IPS-15b (cell line): ENCODE data around the gene KRT32.

ENCODE experiments used
- H3K27me3 ChIP-seq: one replicate; pipeline ENCODE4 v1.6.1; 2013; ENCODE audit warnings: low read length; ENCODE audit not compliant: control insufficient read depth, insufficient read depth
- H3K36me3 ChIP-seq: one replicate; pipeline ENCODE4 v1.6.1; 2013; ENCODE audit warnings: low read length; ENCODE audit not compliant: control insufficient read depth, insufficient read depth
- H3K4me1 ChIP-seq: one replicate; pipeline ENCODE4 v1.6.1; 2013; ENCODE audit warnings: mild to moderate bottlenecking, low read length; ENCODE audit not compliant: control insufficient read depth, insufficient read depth
- H3K4me3 ChIP-seq: one replicate; pipeline ENCODE4 v1.5.1; 2013; ENCODE audit warnings: low read depth, low read length
- H3K9ac ChIP-seq: one replicate; pipeline ENCODE4 v1.6.1; 2013; ENCODE audit warnings: low read depth, mild to moderate bottlenecking, low read length
- H3K9me3 ChIP-seq: one replicate; pipeline ENCODE4 v1.6.1; 2013; ENCODE audit warnings: mild to moderate bottlenecking, low read length; ENCODE audit not compliant: control insufficient read depth, insufficient read depth

Gene KRT32

DNA sequence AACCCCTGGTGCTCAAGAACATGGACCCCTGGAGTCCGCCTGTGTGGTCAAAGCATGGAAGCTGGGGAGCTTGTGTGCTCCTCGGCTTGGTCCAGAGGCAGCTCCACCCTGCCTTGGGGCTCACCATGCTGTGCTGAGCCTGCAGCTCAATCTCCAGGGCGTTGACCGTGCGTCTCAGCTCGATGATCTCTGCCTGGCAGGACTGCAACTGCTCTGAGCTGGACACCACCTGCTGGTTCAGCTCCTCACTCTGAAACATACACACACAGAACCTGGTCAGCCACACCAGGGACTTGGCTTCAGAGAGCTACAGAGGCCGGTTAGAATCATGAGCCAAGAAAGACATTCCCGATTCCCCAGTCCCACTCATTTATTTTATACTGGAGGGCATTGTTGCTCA lies 11.1 kb upstream of the KRT32 start:
- no peak overlapping the region for H3K4me3 ChIP-seq
- H3K4me1 ChIP-seq, result no peaks in the 10 kb centered on the region
- no peak overlapping the region for H3K9ac ChIP-seq
- no peaks in the 10 kb centered on the region for H3K27me3 ChIP-seq
- H3K9me3 ChIP-seq, result no peaks in the 10 kb centered on the region
- H3K36me3 ChIP-seq, result no peaks in the 10 kb centered on the region

DNA sequence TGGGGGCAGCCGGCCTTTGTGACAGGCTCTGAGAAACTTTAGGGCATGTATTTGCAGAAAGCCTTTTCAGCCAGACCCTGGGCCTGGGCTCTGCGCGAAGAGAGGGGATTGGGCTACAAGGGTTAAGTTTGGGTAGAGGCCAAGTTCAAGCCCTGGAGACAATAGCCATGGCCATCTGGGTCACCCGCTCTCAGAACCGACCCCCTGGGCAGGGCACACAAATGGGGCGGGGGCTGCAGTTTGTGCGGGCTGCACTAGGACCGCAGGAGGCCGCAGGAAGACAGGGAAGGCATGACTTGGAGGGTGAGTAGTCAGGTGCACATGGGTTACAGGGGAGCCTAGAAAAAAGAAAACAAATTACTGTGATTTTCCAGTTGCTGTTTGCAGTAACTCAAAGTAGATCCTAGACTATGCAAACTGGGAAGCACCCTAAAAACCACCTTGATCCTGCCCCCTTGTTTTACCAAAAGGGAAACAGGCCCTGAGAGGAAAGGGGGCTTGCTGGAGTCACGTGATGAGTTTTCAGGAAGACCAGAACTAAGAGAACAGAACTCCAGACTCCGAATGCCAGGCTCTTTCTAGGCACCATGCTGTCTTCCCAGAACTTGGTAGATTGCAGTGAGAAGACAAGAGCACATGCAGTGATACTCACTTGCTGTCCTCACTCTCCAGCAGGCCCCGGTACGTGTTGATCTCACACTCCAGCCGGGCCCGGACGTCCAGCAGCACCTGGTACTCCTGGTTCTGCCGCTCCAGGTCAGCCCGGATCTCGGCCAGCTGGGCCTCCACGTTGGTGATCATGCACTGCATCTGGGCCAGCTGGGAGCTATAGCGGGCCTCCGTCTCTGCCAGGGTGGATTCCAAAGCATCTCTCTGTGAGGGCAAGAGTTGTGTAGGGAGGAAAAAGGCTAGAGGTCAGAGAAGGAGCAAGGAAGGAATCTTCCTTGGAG lies 10.0 kb upstream of the KRT32 start:
- no peaks in the 10 kb centered on the region for H3K27me3 ChIP-seq
- no peak overlapping the region for H3K4me3 ChIP-seq
- no peaks in the 10 kb centered on the region for H3K9me3 ChIP-seq
- H3K9ac ChIP-seq, result no peak overlapping the region
- no peaks in the 10 kb centered on the region for H3K36me3 ChIP-seq
- no peaks in the 10 kb centered on the region for H3K4me1 ChIP-seq

DNA sequence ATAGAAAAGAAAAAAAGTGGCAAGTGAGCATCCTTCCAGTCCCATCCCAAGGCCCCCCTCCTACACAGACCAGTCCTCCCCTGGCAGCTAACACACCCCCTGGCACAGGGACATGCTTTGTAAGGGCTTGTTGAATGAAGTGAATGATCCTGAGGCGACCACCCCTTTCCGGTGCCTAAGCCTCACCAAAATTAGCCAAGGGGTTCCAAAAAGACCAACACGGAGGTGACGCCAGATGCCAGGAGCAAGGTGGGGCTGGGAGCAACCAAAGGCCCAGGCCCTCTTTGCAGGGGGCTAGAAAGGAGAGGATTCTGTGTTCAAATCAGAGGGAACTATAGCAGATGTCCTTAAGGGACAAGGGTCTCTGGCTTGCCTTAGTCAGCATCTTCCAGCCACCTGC lies 8.2 kb upstream of the KRT32 start:
- H3K9me3 ChIP-seq, result no peaks in the 10 kb centered on the region
- H3K36me3 ChIP-seq, result no peaks in the 10 kb centered on the region
- H3K27me3 ChIP-seq, result no peaks in the 10 kb centered on the region
- H3K9ac ChIP-seq, result no peak overlapping the region
- H3K4me1 ChIP-seq, result no peaks in the 10 kb centered on the region
- no peak overlapping the region for H3K4me3 ChIP-seq

DNA sequence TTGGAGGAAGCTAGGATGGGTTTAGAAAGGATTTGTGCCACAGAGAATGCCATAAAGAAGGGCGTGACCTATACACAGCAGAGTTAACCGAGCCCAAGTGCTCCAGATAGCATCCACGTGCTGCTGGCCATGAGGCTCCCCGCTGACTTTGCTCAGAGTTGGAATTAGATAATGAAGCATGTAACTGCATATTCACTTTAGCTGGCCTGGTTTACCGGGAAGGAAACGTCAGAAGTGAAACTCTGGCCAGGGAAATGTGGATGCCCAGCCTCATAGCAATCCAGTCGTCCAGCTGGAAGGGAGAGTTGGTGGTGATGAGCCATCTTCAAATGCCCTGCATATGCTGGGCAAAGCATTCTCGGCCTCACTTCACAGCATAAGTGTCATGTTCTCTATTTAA lies 7.7 kb upstream of the KRT32 start:
- Histone ChIP-seq H3K27me3 (no peaks in the 10 kb centered on the region), H3K9me3 (no peaks in the 10 kb centered on the region), H3K4me1 (no peaks in the 10 kb centered on the region), H3K36me3 (no peaks in the 10 kb centered on the region), H3K9ac (no peak overlapping the region), H3K4me3 (no peak overlapping the region)

DNA sequence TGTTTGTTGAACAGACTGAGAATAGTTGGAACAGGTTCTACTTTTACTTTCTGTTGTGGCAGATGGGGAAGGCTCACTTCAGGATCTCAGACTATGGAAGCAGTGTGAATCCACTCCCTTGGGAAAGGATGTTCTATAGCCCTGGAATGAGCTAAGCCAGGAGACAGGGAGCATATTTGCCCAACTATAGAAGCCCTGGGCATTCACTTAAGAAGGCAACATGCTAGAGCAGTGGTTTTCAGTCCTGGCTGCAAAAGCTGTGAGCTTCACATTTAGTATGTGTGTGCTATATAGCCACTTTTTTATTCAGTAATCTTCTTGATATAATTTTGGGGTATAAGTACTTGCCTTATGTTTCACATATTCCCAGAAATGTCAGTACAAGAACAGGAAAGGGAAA lies 1.2 kb upstream of the KRT32 start:
- H3K4me3 ChIP-seq, result no peak overlapping the region
- H3K9me3 ChIP-seq, result no peaks in the 10 kb centered on the region
- no peaks in the 10 kb centered on the region for H3K4me1 ChIP-seq
- no peak overlapping the region for H3K9ac ChIP-seq
- H3K36me3 ChIP-seq, result no peaks in the 10 kb centered on the region
- H3K27me3 ChIP-seq, result no peaks in the 10 kb centered on the region

DNA sequence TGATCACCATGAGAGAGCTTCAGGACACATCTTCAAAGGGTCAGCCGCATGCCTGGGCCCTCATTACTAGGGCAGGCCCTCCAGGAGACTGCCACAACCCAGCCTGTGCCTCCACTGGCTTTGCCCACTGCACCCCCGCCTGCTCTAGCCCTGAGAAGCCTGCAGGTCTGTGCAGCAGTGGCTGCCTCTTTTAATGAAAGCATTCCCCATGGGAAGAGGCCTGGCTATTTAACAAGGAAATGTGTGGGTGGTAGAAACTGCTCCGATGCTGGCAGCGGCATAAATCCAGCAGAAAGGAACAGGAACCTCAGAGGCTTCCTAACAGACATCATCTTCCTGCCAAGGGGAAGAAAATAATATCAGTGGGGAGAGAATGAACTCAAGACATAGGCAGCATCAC lies 375 bp upstream of the KRT32 start:
- Histone ChIP-seq H3K27me3 (no peaks in the 10 kb centered on the region), H3K9ac (no peak overlapping the region), H3K4me3 (no peak overlapping the region), H3K9me3 (no peaks in the 10 kb centered on the region), H3K4me1 (no peaks in the 10 kb centered on the region), H3K36me3 (no peaks in the 10 kb centered on the region)

DNA sequence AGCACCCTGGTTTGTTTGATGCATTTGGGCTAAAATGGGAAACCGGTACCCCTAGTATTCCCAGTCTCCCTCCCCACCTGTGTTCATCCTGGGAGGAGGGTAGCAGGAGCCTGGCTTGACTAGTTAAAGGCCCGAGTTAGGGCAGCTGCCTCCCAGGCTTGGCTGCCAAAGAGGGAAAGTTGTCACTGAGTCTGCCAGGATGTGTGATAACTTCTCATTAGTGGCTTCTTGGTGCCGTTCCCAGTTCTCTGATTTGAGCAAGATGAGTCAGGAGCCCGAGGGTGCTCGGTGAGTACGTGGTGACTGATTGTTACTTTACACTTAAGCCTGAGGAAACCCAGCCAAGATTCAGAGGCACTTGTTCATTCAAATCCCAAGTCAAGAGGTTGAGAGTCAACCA lies 2.5 kb downstream of the KRT32 start:
- no peak overlapping the region for H3K4me3 ChIP-seq
- H3K9me3 ChIP-seq, result no peaks in the 10 kb centered on the region
- H3K9ac ChIP-seq, result no peak overlapping the region
- H3K36me3 ChIP-seq, result no peaks in the 10 kb centered on the region
- no peaks in the 10 kb centered on the region for H3K4me1 ChIP-seq
- no peaks in the 10 kb centered on the region for H3K27me3 ChIP-seq

DNA sequence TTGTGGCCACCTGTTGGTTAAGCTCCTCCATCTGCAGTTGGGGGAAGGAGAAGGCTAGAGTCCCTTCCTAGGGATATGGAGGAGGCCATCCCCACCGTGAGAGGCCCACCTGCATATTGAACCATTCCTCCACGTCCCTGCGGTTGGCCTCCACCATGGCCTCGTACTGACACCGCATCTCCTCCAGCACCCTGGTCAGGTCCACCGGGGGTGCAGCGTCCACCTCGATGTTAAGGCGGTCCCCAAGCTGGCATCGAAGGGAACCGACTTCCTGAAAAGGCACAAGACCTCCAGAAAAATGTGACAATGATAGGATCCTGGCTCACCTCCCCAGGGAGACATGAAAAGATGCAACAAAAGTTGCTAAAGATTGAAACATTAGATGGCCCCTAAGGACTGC lies 3.0 kb downstream of the KRT32 start:
- no peaks in the 10 kb centered on the region for H3K9me3 ChIP-seq
- no peaks in the 10 kb centered on the region for H3K36me3 ChIP-seq
- no peaks in the 10 kb centered on the region for H3K4me1 ChIP-seq
- no peak overlapping the region for H3K4me3 ChIP-seq
- H3K27me3 ChIP-seq, result no peaks in the 10 kb centered on the region
- no peak overlapping the region for H3K9ac ChIP-seq

DNA sequence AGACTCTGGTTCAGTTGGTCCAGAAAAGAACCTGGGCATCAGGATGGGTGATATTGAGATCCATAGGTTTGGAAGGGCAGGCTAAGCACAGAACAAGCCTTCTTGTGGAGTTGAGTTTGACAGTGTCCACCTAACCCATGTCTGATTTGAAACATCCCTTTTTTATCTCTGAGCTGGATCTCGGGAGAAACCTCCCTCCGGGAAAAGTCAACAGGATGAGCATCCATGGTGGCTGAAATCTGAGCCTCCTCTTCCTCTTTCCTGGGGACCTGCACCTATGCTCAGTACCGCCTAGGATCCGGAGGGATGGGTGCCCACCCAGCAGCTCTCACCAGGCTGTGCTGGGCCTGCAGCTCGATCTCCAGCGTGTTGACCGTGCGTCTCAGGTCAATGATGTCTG lies 3.4 kb downstream of the KRT32 start:
- no peaks in the 10 kb centered on the region for H3K4me1 ChIP-seq
- no peaks in the 10 kb centered on the region for H3K27me3 ChIP-seq
- no peaks in the 10 kb centered on the region for H3K9me3 ChIP-seq
- no peak overlapping the region for H3K9ac ChIP-seq
- H3K4me3 ChIP-seq, result no peak overlapping the region
- H3K36me3 ChIP-seq, result no peaks in the 10 kb centered on the region

DNA sequence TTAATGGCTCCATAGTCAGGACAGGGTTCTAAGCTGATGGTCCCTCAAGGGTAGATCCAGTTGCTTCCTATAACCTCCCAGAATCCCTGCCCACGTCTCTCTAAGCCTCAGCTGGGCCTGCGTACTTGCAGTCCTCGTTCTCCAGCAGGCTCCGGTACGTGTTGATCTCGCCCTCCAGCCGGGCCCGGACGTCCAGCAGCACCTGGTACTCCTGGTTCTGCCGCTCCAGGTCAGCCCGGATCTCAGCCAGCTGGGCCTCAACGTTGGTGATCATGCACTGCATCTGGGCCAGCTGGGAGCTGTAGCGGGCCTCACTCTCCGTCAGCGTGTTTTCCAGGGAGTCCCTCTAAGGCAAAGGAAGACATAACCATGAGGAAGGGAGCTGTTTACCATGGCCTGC lies 4.5 kb downstream of the KRT32 start:
- Histone ChIP-seq H3K36me3 (no peaks in the 10 kb centered on the region), H3K4me1 (no peaks in the 10 kb centered on the region), H3K9me3 (no peaks in the 10 kb centered on the region), H3K9ac (no peak overlapping the region), H3K4me3 (no peak overlapping the region), H3K27me3 (no peaks in the 10 kb centered on the region)

DNA sequence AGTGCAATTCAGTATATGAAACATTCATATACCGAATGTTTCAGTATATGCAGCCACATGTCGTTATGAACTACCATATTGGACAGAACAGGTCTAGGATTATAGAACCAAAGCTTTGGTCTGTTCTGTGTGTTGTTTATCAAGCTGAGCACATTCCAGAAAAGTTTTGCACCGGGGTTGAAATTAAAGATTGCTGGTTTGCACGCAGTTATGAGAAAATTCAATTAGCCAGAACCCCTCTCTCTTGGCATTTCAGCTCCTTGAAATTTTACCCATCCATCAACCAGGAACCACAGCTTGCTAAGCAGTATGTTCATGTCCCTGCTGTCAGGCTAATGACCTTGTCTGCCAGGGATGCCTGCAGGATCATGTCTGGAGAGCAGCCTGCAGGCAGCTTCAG lies 9.5 kb downstream of the KRT32 start:
- no peaks in the 10 kb centered on the region for H3K4me1 ChIP-seq
- H3K36me3 ChIP-seq, result no peaks in the 10 kb centered on the region
- no peak overlapping the region for H3K9ac ChIP-seq
- no peaks in the 10 kb centered on the region for H3K27me3 ChIP-seq
- no peak overlapping the region for H3K4me3 ChIP-seq
- H3K9me3 ChIP-seq, result no peaks in the 10 kb centered on the region

DNA sequence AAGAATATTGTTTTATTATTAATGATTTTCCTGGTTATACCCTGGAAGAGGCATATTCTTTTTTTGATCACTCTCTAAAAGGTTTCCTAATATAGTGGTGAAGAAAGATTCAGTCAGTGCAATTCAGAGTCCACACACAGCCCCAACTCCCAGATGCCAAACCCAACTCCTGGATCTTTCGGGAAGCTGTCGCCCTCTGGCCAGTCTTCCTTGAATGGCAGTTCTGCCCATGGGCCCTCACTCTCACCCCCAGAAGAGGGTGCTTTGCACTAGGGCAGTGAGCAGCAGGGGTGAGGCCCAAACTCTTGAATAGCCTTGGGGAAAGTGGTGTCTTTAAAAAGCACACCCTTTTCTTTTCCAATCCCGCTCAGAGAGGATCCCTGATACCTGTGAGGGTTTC lies 11.0 kb downstream of the KRT32 start:
- Histone ChIP-seq H3K9me3 (no peaks in the 10 kb centered on the region), H3K36me3 (no peaks in the 10 kb centered on the region), H3K27me3 (no peaks in the 10 kb centered on the region), H3K9ac (no peak overlapping the region), H3K4me1 (no peaks in the 10 kb centered on the region), H3K4me3 (no peak overlapping the region)
